Karpas-422 (cell line): Measurements from ENCODE around the gene CFAP97D2. TPM values are rescaled to one million over a fixed set of nuclear protein-coding genes. Genes with fewer than 3 reads are reported as not detected.

Experiments
- DNase-seq: peaks from one replicate; pipeline ENCODE4 v3.0.0-alpha.2; 2015
- H2AFZ ChIP-seq: fragments of 200-600 bp; sonication (generic); 2 replicates; pipeline ENCODE4 v1.6.1; 2014; ENCODE audit warnings: antibody characterized with exemption, low read length, mixed read lengths
- H3K27ac ChIP-seq: fragments of 200-600 bp; sonication (generic); 2 replicates; pipeline ENCODE4 v1.5.1; 2014; ENCODE audit warnings: mild to moderate bottlenecking, low read length, moderate library complexity
- H3K27me3 ChIP-seq: fragments of 200-600 bp; sonication (generic); 2 replicates; pipeline ENCODE4 v1.6.1; 2014; ENCODE audit warnings: low read length, mixed read lengths
- H3K36me3 ChIP-seq: fragments of 200-600 bp; sonication (generic); 2 replicates; pipeline ENCODE4 v1.6.1; 2014; ENCODE audit warnings: low read length, mixed read lengths; ENCODE audit not compliant: insufficient read depth
- H3K4me1 ChIP-seq: fragments of 200-600 bp; sonication (generic); 2 replicates; pipeline ENCODE4 v1.6.1; 2014; ENCODE audit warnings: mild to moderate bottlenecking, low read length, mixed read lengths
- H3K4me2 ChIP-seq: fragments of 200-600 bp; sonication (generic); 2 replicates; pipeline ENCODE4 v1.6.1; 2014; ENCODE audit warnings: low read length, low read depth, mild to moderate bottlenecking; ENCODE audit not compliant: poor library complexity, severe bottlenecking
- H3K4me3 ChIP-seq: fragments of 200-600 bp; sonication (generic); 2 replicates; pipeline ENCODE4 v1.5.1; 2014; ENCODE audit warnings: mild to moderate bottlenecking, antibody characterized with exemption, low read length, mixed read lengths
- H3K79me2 ChIP-seq: fragments of 200-600 bp; sonication (generic); 2 replicates; pipeline ENCODE4 v1.6.1; 2014; ENCODE audit warnings: mild to moderate bottlenecking, low read length, mixed read lengths
- H3K9ac ChIP-seq: fragments of 200-600 bp; sonication (generic); 2 replicates; pipeline ENCODE4 v1.6.0; 2014; ENCODE audit warnings: low read length
- H3K9me2 ChIP-seq: fragments of 200-600 bp; sonication (generic), shearing (Covaris generic); replicated peaks from 2 replicates; pipeline ENCODE4 v1.6.0; 2014; ENCODE audit warnings: mild to moderate bottlenecking, low read length, moderate library complexity; ENCODE audit not compliant: insufficient read depth
- H3K9me3 ChIP-seq: fragments of 300-700, 200-600 bp; sonication (generic); 2 replicates; pipeline ENCODE4 v1.6.1; 2014; ENCODE audit warnings: low read length, mixed read lengths
- H4K20me1 ChIP-seq: fragments of 200-600 bp; sonication (generic); 2 replicates; pipeline ENCODE4 v1.6.1; 2014; ENCODE audit warnings: mild to moderate bottlenecking, antibody characterized with exemption, low read length, low read depth; ENCODE audit not compliant: insufficient read depth
- total RNA-seq: library from RNA; depleted of rRNA; stranded (reverse); fragments of >200 nt; shearing (Covaris generic); gene quantifications from 2 replicates; pipeline ENCODE4 v1.2.3, GENCODE V29; 2014; ENCODE audit warnings: low replicate concordance

CFAP97D2 gene
- total RNA-seq, 1 experiment from 2014 or later: not detected

DNA sequence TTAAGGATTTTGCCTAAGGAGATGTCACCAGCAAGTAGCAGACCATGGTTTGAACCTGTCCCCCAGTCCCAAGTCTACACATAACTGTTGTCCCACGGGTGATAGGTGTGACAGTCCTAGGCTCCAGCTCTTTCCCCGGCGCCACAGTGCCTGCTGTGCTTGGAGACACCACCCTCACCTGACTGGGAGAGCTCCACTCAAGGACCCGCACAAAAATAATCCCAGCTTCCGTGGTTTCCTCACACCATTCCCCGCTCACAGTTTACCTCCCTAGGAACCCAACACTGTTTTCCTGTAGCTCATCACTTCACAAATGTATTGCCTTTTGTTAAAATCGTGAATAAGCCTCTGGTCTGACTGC is 26.8 kb upstream of the CFAP97D2 start:
- Histone ChIP-seq H3K27me3 (no peaks in the 10 kb centered on the region), H3K27ac (no peak overlapping the region), H4K20me1 (no peaks in the 10 kb centered on the region), H3K36me3 (no peaks in the 10 kb centered on the region), H3K4me3 (no peak overlapping the region), H3K9me3 (no peaks in the 10 kb centered on the region), H2AFZ (no peak overlapping the region), H3K79me2 (no peaks in the 10 kb centered on the region), H3K9me2 (no peaks in the 10 kb centered on the region), H3K4me1 (no peaks in the 10 kb centered on the region), H3K4me2 (no peak overlapping the region), H3K9ac (no peak overlapping the region)
- no peak for DNase-seq

DNA sequence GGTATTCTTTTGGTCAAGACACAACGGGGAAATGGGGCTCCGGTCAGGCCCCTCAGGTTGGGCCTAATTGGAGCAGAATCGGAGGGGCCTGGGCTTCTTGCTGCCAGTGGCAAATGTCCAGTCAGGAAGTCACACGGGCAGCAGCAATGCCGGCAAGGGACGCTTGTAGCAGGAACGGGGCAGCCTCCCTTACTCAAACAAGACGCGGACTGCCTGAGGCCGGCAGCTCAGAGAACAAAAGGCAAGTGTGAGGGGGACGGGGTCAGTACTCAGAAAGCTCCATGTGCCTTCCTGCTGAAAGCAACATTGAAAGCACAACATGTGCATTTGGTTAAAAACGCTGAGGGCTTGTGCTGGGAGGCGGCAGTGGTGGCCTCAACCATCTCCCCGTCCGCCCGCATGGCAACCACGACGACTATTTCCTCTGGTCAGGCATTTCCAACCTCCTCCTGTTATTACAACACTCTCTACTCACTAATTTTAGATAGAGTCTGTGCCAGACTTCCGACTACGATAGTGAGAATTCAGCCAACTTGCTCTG is 26.2 kb upstream of the CFAP97D2 start:
- Histone ChIP-seq H3K79me2 (no peaks in the 10 kb centered on the region), H3K27me3 (no peaks in the 10 kb centered on the region), H3K4me2 (no peak overlapping the region), H3K9me3 (no peaks in the 10 kb centered on the region), H3K36me3 (no peaks in the 10 kb centered on the region), H4K20me1 (no peaks in the 10 kb centered on the region), H3K27ac (no peak overlapping the region), H3K9me2 (no peaks in the 10 kb centered on the region), H2AFZ (no peak overlapping the region), H3K4me1 (no peaks in the 10 kb centered on the region), H3K9ac (no peak overlapping the region), H3K4me3 (no peak overlapping the region)
- no peak for DNase-seq

DNA sequence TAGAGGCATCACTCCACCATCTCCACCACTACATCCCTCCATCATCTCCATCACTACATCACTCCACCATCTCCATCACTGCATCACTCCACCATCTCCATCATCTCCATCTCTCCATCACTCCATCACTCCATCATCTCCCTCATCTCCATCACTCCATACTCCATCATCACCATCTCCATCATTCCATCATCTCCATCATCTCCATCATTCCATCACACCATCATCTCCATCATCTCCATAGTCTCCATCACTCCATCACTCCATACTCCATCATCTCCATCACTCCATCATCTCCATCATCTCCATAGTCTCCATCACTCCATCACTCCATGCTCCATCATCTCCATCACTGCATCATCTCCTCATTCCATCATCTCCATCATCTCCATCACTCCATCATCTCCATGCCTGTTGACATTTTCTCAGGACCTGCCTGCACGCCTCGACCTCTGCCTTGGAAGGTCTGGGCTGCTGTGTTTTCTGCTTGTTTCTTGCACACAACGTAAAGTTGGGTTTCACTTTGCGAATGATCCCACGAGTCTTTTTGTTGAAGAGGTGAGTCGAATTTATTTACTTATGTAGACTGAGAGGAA is 25.5 kb upstream of the CFAP97D2 start:
- H3K79me2 ChIP-seq: no peaks in the 10 kb centered on the region
- no peaks in the 10 kb centered on the region for H3K9me2 ChIP-seq
- H3K4me2 ChIP-seq: no peak overlapping the region
- no peak overlapping the region for H3K9ac ChIP-seq
- H3K27me3 ChIP-seq: no peaks in the 10 kb centered on the region
- no peaks in the 10 kb centered on the region for H3K9me3 ChIP-seq
- DNase-seq: no peak
- H3K27ac ChIP-seq: no peak overlapping the region
- H3K4me3 ChIP-seq: no peak overlapping the region
- no peaks in the 10 kb centered on the region for H4K20me1 ChIP-seq
- H2AFZ ChIP-seq: no peak overlapping the region
- no peaks in the 10 kb centered on the region for H3K36me3 ChIP-seq
- H3K4me1 ChIP-seq: no peaks in the 10 kb centered on the region

DNA sequence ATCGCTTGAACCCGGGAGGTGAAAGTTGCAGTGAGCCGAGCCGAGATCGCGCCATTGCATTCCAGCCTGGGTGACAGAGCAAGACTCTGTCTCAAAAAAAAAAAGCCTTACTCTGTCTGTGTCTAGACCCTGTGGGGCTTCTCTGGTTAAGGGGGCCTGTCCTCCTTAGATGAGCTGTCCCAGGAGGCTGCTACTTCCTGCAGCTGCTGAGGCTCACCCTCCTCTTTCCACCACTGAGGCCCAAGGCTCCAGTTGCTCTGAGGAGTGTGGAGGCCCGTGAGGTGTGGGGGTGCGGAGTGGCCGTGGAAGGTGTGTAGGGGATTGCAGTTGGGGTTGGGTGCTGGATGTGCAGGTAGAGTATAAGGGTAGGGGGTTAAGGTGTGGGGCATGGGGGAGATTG is 24.6 kb upstream of the CFAP97D2 start:
- Histone ChIP-seq H3K4me1 (no peaks in the 10 kb centered on the region), H2AFZ (no peak overlapping the region), H3K9ac (no peak overlapping the region), H3K27me3 (no peaks in the 10 kb centered on the region), H3K4me3 (no peak overlapping the region), H4K20me1 (no peaks in the 10 kb centered on the region), H3K9me3 (no peaks in the 10 kb centered on the region), H3K9me2 (no peaks in the 10 kb centered on the region), H3K4me2 (no peak overlapping the region), H3K36me3 (no peaks in the 10 kb centered on the region), H3K79me2 (no peaks in the 10 kb centered on the region), H3K27ac (no peak overlapping the region)
- no peak for DNase-seq

DNA sequence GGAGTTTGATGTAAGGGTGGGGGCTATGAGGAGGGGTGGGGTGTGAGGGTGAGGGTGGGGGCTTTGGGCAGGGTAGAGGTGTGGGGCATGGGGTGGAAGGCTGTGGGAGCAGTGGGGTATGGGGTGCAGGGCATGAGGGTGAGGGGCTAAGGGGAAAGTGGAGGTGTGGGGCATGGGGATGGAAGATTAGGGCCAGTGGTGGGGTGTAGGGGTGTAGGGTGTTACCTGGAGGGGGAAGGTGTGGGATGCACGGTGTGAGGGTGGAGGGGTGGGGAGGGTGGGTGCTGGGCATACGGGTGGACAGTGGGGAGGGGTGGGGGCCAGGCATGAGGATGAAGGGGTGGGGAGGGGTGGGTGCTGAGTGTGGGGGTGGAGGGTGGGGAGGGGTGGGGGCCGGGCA is 23.7 kb upstream of the CFAP97D2 start:
- H3K9ac ChIP-seq: no peak overlapping the region
- no peak for DNase-seq
- H3K27ac ChIP-seq: no peak overlapping the region
- no peaks in the 10 kb centered on the region for H3K9me2 ChIP-seq
- H3K79me2 ChIP-seq: no peaks in the 10 kb centered on the region
- H3K4me3 ChIP-seq: no peak overlapping the region
- no peaks in the 10 kb centered on the region for H3K27me3 ChIP-seq
- H3K36me3 ChIP-seq: no peaks in the 10 kb centered on the region
- H3K4me1 ChIP-seq: no peaks in the 10 kb centered on the region
- no peaks in the 10 kb centered on the region for H3K9me3 ChIP-seq
- H4K20me1 ChIP-seq: no peaks in the 10 kb centered on the region
- no peak overlapping the region for H3K4me2 ChIP-seq
- H2AFZ ChIP-seq: no peak overlapping the region

DNA sequence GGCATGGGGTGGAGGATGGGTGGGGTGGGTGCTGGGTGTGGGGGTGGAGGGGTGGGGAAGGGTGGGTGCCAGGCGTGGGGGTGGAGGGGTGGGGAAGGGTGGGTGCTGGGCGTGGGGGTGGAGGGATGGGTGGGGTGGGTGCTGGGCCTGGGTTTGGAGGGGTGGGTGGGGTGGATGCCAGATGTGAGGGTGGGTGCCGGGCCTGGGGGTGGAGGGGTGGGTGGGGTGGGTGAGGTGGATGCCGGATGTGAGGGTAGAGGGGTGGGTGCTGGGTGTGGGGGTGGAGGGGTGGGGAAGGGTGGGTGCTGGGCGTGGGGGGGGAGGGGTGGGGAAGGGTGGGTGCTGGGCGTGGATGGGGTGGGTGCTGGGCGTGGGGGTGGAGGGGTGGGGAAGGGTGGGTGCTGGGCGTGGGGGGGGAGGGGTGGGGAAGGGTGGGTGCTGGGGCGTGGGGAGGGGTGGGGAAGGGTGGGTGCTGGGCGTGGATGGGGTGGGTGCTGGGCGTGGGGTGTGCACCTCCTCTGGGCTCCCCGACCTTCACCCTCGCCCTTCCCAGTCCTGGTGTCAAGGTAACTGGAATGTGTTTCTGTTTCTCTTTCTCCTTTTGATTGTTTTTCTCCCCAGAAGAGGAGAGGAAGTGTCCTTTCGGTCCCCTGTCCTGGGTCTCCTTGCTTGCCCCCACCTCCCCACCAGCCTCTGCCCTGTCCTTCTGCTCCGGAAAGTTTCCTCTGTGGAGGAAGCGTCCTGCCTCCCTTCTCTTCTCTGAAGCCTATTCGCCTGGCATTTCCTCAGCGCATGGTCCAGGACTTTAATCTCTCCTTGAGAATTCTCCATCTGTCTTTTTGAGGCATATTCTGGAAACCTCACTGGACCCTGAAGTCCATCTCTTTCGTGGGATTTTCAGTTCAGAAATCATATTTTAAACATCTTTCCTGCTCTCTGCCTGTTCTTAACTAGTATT is 22.9 kb upstream of the CFAP97D2 start:
- Histone ChIP-seq H3K9me2 (no peaks in the 10 kb centered on the region), H3K4me2 (no peak overlapping the region), H2AFZ (no peak overlapping the region), H3K27ac (no peak overlapping the region), H3K36me3 (no peaks in the 10 kb centered on the region), H4K20me1 (no peaks in the 10 kb centered on the region), H3K9me3 (no peaks in the 10 kb centered on the region), H3K9ac (no peak overlapping the region), H3K27me3 (no peaks in the 10 kb centered on the region), H3K4me1 (no peaks in the 10 kb centered on the region), H3K79me2 (no peaks in the 10 kb centered on the region), H3K4me3 (no peak overlapping the region)
- no peak for DNase-seq

DNA sequence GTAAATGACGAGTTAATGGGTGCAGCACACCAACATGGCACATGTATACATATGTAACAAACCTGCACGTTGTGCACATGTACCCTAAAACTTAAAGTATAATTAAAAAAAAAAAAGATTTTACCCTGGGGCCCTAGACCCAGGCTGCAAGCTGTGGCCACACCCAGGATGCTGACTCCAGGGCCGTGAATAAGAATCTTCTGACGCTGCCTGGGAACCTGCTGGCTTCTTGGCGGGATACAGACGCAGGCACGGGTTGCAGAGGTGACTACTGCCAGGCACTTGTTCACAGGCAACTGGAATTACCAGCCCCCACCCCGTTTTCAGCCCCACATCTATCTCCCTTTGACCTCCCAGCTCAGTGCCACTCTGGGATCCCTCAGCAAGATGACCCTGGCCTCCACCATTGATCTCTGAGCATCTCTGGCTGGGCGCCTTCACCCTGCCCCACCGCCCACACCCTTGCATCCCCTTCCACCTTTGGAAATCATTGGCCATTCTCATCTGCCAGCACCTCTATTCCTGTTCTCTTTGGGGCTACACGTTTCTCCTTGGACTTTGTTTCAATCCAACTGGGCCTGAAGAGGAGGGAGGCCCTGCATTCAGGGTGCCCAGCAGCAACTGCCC is 21.1 kb upstream of the CFAP97D2 start:
- no peak overlapping the region for H3K4me3 ChIP-seq
- H3K9ac ChIP-seq: no peak overlapping the region
- no peaks in the 10 kb centered on the region for H3K9me2 ChIP-seq
- H3K27ac ChIP-seq: no peak overlapping the region
- H3K4me1 ChIP-seq: no peaks in the 10 kb centered on the region
- no peaks in the 10 kb centered on the region for H3K36me3 ChIP-seq
- no peaks in the 10 kb centered on the region for H3K9me3 ChIP-seq
- H3K79me2 ChIP-seq: no peaks in the 10 kb centered on the region
- no peak overlapping the region for H3K4me2 ChIP-seq
- H2AFZ ChIP-seq: no peak overlapping the region
- no peaks in the 10 kb centered on the region for H4K20me1 ChIP-seq
- no peaks in the 10 kb centered on the region for H3K27me3 ChIP-seq
- no peak for DNase-seq
